Measurements from ENCODE around the gene RSRC1.

DNA sequence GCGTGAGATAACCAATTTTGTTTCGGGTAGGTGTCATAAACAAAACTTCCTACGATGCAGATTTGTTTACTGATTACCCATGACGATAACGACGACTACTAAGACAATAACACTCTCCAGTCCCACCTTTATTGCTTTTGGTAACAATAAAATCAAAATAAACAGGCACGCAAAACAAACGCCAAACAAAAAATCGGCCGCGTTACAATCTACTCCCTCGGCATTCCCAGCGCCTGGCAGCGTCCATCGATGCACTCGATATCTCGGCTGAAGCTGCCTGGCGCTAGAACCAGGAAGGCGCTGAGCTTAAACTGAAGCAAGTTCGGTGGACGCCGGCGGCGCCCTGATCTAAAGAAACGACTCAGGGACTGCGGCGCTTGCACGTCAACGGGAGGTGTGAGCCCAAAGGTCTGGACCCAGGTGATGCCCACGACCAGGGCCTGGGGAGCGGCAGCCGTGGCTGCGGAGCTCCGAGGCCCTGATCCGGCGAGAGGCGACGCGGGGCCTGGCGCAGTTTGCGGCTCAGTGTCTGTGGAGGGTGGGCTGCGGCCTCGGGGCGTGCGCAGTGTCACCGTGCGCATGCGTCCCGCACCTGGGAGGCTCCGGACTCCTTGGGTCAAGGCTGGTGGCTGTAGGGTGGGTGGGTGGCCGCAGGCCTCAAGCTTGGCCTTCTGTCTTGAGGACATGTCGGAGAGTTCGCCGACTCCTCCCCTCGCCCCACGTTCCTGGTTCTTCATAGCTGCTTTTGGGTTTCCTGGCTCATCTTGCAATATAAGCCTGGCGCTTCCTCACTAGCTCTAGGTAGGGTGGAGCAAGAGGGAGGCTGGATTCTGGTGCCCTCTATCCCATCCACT is at the start of gene RSRC1:
- TF ChIP-seq POLR2A (IDR thresholded peaks at IDR 0.05; ENCODE audit: low read length) = peak; percentile 81
- no peak for TF ChIP-seq GATA1 (IDR thresholded peaks at IDR 0.05; ENCODE audit: low read depth, low read length)
